ENCODE measurements around the gene TTC7B. TPM values are rescaled to one million over a fixed set of nuclear protein-coding genes. Genes with fewer than 3 reads are reported as not detected.

TTC7B gene
- total RNA-seq, 1 donor from 2014 or later, result 83.1 TPM

DNA sequence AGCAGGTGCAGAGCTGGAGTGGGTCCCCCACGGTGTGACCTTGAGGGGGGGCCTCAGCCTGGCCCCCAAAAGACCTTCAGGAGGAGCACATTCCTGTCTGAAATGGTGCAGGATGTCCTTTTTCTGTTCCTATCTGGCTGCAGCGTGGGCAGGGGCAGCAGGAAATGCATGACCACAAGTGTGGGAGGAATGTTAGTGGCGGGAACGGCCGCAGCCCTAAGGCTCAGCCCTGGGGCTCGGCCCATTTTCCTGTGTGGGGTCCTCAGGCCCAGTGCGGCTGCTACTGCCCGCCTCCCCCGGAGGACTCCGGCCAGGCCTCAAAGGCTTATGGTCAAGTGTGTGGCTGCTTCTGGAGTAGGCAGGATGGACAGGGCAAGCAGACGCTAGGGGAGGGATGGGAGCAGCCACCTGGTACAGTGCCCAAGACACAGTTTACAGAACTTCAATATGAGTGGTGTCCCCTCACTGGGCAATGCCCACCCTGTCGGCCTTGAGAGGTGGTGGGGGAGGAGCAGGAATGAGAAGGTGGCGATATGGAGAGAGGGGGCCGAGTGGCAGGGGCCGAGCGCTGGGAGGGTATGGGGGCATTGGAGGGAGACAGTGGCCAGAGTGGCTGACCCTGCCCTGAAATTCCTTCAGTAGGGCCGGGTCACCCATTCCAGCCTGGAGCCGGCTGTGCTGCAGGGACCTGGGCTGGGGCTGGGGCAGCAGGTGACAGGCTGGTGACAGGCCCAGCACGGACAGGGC is 282.0 kb downstream of the TTC7B start:
- no peak overlapping the region for H3K27ac Mint-ChIP-seq (ENCODE audit: unreplicated experiment)
- H3K9me3 Mint-ChIP-seq (ENCODE audit: unreplicated experiment), result peaks cover 8% of the 10 kb centered on the region
- H3K36me3 Mint-ChIP-seq (ENCODE audit: unreplicated experiment), result peaks cover 8% of the 10 kb centered on the region
- H3K4me3 Mint-ChIP-seq (ENCODE audit: unreplicated experiment), result no peak overlapping the region
- peaks cover 3% of the 10 kb centered on the region for H3K27me3 Mint-ChIP-seq (ENCODE audit: unreplicated experiment)
- TF ChIP-seq, protein P1, sequence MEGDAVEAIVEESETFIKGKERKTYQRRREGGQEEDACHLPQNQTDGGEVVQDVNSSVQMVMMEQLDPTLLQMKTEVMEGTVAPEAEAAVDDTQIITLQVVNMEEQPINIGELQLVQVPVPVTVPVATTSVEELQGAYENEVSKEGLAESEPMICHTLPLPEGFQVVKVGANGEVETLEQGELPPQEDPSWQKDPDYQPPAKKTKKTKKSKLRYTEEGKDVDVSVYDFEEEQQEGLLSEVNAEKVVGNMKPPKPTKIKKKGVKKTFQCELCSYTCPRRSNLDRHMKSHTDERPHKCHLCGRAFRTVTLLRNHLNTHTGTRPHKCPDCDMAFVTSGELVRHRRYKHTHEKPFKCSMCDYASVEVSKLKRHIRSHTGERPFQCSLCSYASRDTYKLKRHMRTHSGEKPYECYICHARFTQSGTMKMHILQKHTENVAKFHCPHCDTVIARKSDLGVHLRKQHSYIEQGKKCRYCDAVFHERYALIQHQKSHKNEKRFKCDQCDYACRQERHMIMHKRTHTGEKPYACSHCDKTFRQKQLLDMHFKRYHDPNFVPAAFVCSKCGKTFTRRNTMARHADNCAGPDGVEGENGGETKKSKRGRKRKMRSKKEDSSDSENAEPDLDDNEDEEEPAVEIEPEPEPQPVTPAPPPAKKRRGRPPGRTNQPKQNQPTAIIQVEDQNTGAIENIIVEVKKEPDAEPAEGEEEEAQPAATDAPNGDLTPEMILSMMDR (IDR thresholded peaks at IDR 0.05; ENCODE audit: partially characterized antibody, unreplicated experiment), result no peak
- H3K4me1 Mint-ChIP-seq (ENCODE audit: low read depth, unreplicated experiment), result peaks cover 7% of the 10 kb centered on the region
- no peak for DNase-seq

DNA sequence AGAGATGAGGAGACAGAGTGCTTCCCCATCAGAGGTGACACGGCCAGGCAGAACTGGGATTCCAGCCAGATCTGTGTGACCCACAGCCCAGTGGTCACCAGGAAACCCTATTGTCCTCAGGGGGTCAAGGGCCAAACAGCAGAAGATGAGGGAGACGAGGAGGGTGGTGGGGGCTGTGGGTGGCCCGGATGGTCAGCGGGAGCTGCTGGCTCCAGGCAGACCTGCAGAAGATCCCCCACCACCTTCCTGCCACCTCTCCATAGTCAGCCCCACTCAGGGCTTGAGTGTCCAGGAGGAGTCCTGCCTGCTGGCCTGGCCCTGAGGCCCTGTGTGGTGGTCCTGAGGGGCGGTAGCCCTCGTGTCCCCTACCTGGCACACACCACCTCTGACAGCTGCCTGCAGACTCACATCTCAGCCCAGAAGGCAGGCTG is 282.6 kb downstream of the TTC7B start:
- Mint-ChIP-seq H3K4me3 (ENCODE audit: unreplicated experiment) (no peak overlapping the region), H3K36me3 (ENCODE audit: unreplicated experiment) (peaks cover 12% of the 10 kb centered on the region), H3K27ac (ENCODE audit: unreplicated experiment) (no peak overlapping the region), H3K4me1 (ENCODE audit: low read depth, unreplicated experiment) (peaks cover 5% of the 10 kb centered on the region), H3K9me3 (ENCODE audit: unreplicated experiment) (peaks cover 8% of the 10 kb centered on the region), H3K27me3 (ENCODE audit: unreplicated experiment) (peaks cover 7% of the 10 kb centered on the region)
- DNase-seq, result no peak
- TF ChIP-seq, protein P1 (IDR thresholded peaks at IDR 0.05; ENCODE audit: partially characterized antibody, unreplicated experiment), result no peak

DNA sequence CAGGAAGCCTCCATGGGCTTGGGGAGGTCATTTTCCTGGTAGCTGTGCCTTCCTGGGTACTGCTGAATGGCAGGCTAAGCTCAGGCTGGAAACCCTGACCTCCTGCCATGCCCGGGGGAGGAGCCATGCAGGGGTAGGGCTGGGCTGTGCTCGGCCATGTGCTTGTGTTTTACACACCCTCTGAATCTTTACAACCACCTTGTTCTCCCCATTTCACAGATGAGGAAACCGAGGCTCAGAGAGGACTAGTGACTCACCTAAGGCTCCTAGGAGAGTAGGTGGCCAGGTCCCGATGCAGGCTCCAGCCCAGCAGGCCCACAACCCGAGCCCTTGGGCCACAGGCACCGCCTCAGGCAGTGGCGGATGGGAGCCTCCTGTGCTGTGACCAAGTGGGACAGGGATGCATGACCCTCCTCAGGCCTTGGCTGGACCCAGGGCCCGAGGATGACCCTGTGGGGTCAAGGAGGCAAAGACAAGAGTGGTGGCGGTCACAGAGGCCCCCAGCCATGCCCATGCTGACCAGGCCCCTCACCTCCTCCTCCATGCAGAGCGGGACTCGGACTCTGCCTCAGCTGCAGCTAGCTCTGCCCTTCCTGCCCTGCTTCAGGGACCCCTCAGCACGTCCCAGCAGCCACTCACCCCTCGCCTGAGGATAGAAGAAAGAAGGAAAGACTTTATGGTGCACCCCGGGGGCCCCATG is 283.3 kb downstream of the TTC7B start:
- H3K9me3 Mint-ChIP-seq (ENCODE audit: unreplicated experiment), result peaks cover 2% of the 10 kb centered on the region
- H3K4me1 Mint-ChIP-seq (ENCODE audit: low read depth, unreplicated experiment), result peaks cover 5% of the 10 kb centered on the region
- H3K36me3 Mint-ChIP-seq (ENCODE audit: unreplicated experiment), result peaks cover 9% of the 10 kb centered on the region
- DNase-seq, result no peak
- peaks cover 8% of the 10 kb centered on the region for H3K27me3 Mint-ChIP-seq (ENCODE audit: unreplicated experiment)
- H3K27ac Mint-ChIP-seq (ENCODE audit: unreplicated experiment), result no peak overlapping the region
- TF ChIP-seq, protein P1 (IDR thresholded peaks at IDR 0.05; ENCODE audit: partially characterized antibody, unreplicated experiment), result no peak
- H3K4me3 Mint-ChIP-seq (ENCODE audit: unreplicated experiment), result no peak overlapping the region

DNA sequence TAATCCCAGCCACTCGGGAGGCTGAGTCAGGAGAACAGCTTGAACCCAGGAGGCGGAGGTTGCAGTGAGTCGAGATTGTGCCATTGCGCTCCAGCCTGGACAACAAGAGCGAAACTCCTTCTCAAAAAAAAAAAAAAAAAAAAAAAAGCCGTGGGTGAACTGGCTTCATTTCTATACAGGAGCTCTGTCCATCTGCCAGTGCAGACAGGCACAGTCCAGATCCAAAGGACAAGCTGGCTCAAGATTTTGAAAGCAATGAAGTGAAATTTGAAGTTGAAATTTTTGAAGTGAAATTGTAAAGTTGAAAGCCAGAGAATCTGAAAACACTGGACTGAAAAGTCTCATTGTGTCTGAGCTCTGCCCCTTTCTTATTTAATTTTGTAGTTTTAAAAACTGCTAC is 284.7 kb downstream of the TTC7B start:
- peaks cover 2% of the 10 kb centered on the region for H3K9me3 Mint-ChIP-seq (ENCODE audit: unreplicated experiment)
- TF ChIP-seq, protein P1 (IDR thresholded peaks at IDR 0.05; ENCODE audit: partially characterized antibody, unreplicated experiment), result no peak
- DNase-seq, result no peak
- peaks cover 2% of the 10 kb centered on the region for H3K4me1 Mint-ChIP-seq (ENCODE audit: low read depth, unreplicated experiment)
- no peak overlapping the region for H3K4me3 Mint-ChIP-seq (ENCODE audit: unreplicated experiment)
- no peak overlapping the region for H3K27ac Mint-ChIP-seq (ENCODE audit: unreplicated experiment)
- peaks cover 8% of the 10 kb centered on the region for H3K27me3 Mint-ChIP-seq (ENCODE audit: unreplicated experiment)
- H3K36me3 Mint-ChIP-seq (ENCODE audit: unreplicated experiment), result peaks cover 5% of the 10 kb centered on the region

DNA sequence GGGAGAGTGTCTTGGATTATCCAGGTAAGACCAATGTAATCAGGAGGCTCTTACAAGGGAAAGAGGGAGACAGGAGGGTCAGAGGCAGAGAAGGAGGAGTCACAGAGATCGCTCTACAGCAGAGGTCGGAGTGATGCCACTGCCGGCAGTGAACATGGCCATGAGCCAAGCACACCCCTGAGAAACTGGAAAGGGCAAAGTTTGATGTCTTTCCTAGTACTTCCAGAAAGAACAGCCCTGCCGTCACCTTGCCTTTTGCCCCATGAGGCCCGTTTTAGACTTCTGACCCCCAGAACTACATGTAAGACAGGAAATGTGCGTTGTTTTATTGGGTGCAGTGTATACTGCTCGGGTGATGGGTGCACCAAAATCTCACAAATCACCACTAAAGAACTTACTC is 285.7 kb downstream of the TTC7B start:
- no peak overlapping the region for H3K4me3 Mint-ChIP-seq (ENCODE audit: unreplicated experiment)
- peaks cover 8% of the 10 kb centered on the region for H3K27me3 Mint-ChIP-seq (ENCODE audit: unreplicated experiment)
- peaks cover 5% of the 10 kb centered on the region for H3K36me3 Mint-ChIP-seq (ENCODE audit: unreplicated experiment)
- H3K4me1 Mint-ChIP-seq (ENCODE audit: low read depth, unreplicated experiment), result no peaks in the 10 kb centered on the region
- TF ChIP-seq, protein P1 (IDR thresholded peaks at IDR 0.05; ENCODE audit: partially characterized antibody, unreplicated experiment), result no peak
- H3K9me3 Mint-ChIP-seq (ENCODE audit: unreplicated experiment), result no peaks in the 10 kb centered on the region
- no peak for DNase-seq
- no peak overlapping the region for H3K27ac Mint-ChIP-seq (ENCODE audit: unreplicated experiment)
